GM12874 (cell line): ENCODE data around the gene FGF12.

Experiments used
- CTCF ChIP-seq: IDR thresholded peaks from 2 replicates; pipeline ENCODE4 v1.5.1; 2011; ENCODE audit warnings: low read depth, mild to moderate bottlenecking, control low read depth, low read length, moderate library complexity; ENCODE audit not compliant: insufficient read depth

Gene FGF12

GRCh38 chr3:192706272-192706671 is 21.1 kb downstream of the FGF12 start:
- TF ChIP-seq CTCF, result no peak

- no peak for TF ChIP-seq CTCF
Observed at GRCh38 chr3:192700885-192701284, 26.5 kb downstream of the FGF12 start.

- no peak for TF ChIP-seq CTCF
Observed at GRCh38 chr3:192696943-192697587, 30.3 kb downstream of the FGF12 start.

- TF ChIP-seq CTCF, result no peak
Observed at GRCh38 chr3:192687488-192688152, 39.7 kb downstream of the FGF12 start.

GRCh38 chr3:192685801-192686200 is 41.5 kb downstream of the FGF12 start:
- TF ChIP-seq CTCF, result no peak

- TF ChIP-seq CTCF, result no peak
Observed at GRCh38 chr3:192684151-192684550, 43.2 kb downstream of the FGF12 start.

GRCh38 chr3:192675958-192676649 is 51.2 kb downstream of the FGF12 start:
- TF ChIP-seq CTCF, result no peak
